GM18526 (cell line): ENCODE results near the gene LIMK2.

Experiments
- POLR2A ChIP-seq: IDR thresholded peaks from 3 replicates; pipeline ENCODE4 v1.6.1; 2011; ENCODE audit not compliant: insufficient read length; ENCODE audit errors: extremely low read depth

The LIMK2 gene

DNA sequence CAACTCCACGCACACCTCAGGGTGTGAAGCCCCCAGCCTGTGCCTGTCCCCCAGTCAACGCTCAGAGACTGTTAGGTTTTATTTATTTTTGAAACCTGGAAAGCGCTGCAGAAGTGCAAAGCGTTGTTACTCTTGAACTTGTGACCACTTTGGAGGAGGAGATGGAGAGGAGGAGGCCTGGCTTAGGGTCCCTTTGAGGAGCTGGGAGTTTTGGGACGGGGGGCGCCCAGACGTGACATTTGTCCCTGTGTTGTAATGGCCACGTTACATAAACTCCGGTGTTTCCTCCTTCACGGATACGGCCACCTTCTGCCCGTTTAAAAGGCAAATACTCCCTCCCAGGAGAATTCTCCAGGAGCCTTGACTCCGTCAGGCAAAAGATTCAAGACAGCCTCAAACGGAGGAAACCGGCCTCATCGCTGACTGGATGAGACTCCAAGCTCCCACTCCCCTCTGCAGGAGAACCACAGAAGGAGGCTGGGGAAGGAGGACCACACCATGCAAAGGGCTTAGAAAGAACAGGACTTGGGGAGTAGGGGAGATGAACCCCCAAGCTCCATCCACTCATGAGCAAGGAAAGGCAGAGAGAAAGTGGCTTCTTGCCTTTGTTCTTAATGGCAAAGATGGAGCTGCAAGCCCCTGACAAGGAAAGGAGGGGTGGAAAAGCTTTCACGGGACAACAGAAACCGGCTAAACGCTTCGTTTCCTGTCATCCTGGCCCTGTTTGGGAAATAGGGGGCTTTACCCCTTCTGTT lies 79.6 kb downstream of the LIMK2 start:
- no peak for TF ChIP-seq POLR2A

DNA sequence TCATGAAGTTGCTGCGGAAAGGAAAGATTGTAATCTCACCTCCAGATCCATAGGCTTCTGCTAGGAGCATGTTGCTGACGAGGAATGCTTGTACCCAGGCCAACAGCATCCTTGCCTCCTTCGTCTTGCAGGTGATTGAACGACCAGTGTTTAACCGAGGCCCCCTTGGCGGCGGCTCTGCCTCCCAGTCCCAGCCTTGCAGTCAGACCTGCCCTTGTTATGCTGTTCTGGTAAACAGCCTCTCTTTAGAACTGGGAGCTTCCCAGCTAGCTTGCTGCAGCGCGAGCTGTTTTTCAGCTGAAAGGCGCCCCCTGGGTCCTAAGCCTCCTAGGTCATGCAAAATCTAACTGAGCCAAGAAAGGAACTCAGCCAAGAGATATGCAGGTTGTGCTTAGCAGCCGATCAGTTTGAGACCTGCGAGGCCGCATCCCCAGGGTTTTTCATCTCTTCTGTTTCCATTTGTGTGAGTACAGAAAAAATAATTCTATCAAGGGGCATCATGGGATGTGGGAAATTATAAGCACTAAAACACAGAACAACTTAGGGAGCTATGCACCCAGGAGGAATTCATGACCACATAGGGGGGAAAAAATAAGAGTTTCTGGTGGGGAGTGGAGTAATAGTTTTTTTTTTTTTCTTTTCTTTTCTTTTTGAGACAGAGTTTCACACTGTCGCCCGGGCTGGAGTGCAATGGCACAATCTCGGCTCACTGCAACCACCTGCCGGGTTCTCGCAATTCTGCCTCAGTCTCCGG lies 80.3 kb downstream of the LIMK2 start, which contains the start of gene PIK3IP1:
TSS of gene PIK3IP1 (minus strand) at position 253 of the 754 bp plus-strand sequence. CDS start at position 109, 144 bp downstream.
- no peak for TF ChIP-seq POLR2A

DNA sequence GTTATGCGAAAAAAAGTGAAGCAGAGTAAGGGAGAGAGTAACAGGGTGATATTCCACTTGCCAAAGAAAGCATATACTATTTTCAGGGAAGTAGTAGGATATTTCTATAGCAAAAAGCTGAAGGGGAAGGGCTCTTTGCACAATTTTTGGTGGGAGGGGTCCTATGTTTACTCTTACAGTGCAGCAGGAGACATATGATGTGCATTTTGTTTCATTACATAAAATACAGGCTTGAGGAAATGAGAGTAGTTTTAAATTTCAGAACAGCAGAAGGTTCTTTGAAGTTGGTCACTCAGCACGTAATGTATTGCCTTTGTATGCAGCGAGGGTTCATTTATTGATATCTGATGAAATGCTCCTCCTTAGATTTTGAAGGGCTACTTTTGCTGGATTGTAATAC lies 83.3 kb downstream of the LIMK2 start:
- no peak for TF ChIP-seq POLR2A

DNA sequence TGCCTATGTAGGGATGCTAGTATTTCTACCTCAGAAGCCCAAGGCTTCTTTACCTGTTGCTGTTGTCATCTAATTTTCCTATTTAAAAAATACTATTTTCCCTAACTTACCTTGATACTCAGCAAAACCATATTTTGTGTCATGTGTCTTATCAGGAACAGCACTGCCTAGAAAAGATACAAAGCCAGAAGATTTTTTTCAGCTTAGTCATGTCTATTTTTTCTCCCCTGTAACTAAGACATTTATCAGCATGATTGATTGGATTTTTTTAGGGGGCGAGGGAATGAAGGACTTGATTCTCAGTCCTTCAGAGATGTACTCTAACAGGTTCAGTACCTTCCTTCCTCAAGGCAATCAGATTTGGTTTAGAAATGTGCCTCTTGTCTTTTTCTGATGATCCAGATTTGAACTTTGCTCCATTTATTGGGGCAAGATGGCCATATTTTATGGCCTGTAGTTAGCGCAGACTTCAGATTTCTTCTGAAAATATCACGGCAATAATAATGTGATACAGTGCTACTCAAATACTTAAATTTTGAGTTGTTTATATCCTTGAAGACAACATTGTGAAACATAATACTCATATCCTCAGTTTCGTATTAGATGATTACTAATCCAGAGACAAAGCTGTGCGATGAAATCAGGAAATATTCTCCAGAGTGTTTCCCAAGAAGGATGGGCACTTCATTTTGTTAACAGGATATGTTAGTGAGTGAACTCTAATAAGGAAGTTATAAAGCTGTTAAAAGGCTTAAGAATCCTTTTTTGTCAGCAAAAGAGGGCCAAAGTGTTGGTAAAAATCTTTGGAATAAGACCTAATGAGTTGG lies 83.9 kb downstream of the LIMK2 start:
- TF ChIP-seq POLR2A: no peak

DNA sequence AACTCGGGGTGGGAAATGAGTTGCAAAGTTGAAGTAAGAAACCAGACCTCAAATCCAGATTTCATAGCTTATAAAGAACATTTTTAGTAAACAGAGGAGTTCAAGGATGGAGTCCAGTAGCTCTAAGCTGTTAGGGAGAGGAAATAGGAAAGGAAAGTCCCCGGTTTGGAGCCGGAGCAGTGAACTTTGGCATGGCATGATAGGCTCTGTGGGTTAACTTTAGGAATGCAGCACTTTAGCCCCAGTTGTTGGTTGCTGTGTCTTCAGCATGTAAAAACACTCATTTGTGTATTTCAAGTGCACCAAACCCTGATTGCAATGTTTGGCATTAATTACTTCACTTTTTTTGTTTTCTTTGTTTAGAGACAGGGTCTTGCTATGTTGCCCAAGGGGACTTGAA lies 88.8 kb downstream of the LIMK2 start:
- no peak for TF ChIP-seq POLR2A

DNA sequence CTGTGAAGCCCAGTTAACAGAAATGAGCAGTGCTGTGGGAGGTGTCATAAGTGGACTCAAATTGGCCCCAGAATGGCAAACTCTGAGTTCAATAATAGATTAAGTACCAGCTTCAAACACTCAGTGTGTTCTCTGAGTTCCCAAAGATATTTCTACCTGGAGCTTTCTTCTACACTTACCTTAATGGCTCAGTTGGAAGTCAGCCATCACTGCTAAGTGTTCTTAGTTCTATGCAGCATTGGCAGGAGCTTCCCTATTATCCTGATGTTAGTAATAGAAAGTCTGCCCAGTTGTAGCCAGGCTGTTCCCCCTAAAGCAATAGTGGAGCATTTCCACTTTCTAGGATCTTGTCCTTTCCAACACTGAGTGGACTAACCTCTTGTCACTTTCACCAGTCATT lies 89.9 kb downstream of the LIMK2 start:
- no peak for TF ChIP-seq POLR2A

DNA sequence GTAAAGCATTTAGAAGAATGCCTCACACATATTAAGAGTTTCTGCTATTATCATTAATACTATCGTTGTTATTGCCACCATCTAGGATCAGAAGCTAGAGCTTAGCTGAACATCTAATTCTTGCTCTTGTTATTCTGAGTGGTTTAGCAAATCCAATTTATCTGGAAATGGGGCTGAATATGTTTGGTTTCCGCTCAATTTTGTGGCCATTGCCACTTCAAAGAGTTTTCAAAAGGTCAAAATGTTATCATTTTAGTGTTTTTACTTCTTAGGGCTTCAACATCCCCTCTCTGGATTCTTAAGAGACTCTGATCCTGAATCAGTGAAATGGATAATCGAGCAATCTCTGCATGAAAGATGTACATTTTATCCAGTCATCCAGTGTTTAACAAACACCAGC lies 90.4 kb downstream of the LIMK2 start:
- no peak for TF ChIP-seq POLR2A

DNA sequence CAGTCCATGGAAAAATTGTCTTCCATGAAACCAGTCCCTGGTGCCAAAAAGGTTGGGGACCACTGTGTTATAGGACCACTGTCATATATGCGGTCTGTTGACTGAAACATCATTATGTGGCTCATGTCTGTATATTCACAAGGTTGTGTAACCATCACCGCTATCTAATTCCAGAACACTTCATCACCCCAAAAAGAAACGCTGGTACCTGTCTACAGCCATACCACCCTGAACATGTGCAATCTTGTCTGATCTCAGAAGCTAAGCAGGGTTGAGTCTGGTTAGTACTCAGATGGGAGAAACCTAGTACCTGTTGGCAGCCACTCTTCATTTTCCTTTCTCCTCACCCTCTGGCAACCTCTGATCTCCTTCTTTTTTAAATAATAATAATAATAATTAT lies 93.1 kb downstream of the LIMK2 start:
- TF ChIP-seq POLR2A: no peak

DNA sequence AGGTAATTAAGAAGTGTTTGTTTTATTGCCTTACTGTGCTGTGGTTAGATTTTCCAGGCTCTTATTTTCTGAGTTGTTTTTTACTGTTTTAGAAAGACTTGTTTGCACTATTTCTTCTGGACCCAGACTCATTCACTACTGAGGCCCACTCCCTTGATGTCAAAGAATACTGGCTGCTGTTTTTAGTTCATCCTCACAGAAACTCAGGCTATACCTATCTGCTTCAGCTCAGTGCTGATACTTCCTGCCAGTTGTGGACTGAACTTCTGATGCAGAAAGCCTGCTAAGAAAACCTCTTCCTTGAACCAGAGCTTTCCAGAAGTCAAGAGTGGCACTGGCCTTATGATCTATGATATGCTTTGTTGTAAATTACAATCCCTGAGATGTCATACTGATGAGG lies 96.1 kb downstream of the LIMK2 start:
- TF ChIP-seq POLR2A: no peak

DNA sequence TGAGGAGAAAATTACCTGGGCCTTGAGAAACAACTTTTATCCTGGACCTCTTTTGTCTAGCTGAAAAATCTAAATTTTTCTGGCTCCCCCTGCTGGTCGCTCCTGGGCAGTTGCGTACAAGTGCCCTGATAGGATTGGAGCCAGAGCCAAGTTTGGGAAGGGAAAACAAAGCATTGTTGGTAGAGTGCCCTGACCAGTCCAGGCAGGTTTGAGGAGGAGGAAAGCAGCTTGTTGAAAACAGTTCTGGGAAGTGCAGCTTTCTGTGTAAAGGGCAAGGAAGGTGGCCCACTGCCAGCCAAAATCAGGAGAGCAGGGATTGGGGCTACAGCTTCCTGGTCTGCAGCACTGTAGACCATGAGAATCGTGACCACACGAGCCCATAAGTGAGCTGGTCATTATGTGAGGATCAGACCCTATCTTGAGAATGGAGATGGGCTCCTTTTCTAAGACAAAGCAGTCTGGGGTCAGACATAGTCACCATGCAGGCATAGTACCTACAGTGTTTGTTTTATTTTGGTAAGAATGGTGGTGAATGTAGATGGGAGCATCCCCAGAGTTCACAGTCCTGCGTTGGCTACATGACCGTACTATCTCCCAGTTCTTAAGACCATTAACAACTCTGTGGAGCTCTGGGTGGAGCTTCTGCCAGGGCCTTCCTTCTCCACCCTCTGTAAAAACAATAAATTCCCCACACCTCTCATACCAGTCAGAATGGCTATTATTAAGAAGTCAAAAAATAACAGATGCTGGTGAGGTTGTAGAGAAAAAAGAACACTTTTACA lies 101.5 kb downstream of the LIMK2 start:
- TF ChIP-seq POLR2A: no peak

DNA sequence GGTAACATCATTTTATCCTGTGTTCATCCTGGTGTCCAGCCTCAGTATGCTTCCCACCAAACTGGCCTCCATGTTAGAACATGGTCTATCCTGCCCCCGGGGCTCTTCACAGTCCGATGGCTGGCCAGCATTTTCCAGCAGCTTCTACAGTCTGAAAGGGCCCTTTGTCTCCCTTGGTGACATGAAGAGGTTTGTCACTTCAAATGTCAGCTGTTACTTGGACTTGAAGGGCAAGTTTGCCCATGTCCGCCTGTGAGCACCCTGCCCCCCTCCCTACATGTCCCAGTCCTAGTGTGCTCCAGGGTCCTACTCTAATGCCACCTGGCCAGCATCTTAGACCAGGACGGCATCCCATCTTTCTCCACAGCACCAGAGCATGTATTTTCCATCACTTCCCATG lies 109.3 kb downstream of the LIMK2 start:
- TF ChIP-seq POLR2A: no peak

DNA sequence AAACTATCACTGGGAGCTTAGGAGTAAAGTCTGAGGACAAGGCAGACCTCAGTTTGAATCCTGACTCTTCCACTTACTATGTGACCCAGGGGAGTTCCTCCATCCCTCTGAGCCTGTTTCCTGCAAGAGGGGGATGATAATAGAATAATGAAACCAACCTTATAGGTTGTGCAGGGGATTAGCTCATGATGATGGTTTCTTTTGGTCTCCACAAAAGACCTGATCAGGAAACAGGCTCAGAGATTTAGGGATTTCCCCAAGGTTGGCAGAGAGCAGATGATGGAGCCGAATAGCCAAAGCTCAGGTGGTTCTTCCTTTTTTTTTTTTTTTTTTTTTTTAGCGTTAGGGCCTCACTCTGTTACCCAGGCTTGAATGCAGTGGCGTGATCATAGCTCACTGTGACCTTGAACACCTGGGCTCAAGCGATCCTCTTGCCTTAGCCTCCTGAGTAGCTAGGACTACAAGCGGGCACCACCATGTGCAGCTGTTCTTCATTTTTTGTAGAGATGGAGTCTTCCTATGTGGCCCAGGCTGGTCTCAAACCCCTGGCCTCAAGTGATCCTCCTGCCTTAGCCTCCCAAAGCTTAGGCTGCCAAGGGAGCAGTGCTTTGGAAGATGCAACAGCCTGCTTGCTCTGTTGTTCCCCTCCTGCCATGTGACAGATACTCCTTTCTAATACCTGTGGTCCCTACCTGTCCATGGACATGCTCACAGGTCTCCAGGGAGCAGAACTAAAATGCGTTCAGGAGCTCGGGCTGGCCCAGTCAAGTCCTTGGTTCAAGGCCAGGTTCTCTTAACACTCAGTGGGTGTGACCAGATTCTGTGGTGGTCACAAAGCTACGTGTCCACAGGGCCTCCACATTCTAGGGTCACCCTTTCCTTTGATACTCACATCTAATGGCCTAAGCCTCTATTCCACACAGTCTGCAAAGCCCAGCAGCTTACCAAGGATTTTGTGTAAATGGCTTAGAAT lies 111.8 kb downstream of the LIMK2 start:
- TF ChIP-seq POLR2A: no peak

DNA sequence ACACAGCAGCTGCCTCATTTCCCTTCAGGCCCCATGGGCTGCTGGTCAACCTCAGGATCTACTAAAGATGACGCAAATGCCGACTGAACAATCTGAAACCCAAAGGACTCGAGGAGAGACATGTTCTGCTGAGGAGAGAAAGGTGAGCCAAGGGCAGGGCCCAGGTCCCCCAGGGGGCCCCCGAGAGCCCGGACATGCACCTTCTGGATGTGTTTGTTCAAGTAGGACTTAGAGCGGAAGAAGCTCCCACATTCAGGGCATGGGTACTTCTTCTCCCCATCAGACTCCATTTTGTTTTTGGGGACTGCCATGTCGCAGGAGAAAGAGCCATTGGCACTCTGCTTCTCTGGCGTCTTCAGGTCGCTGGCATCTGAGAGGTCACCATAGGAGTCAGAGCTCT lies 114.8 kb downstream of the LIMK2 start:
- TF ChIP-seq POLR2A: no peak
